Left colon (tissue), 2 donors: Measurements from ENCODE around the gene GALK1. TPM values are rescaled to one million over a fixed set of nuclear protein-coding genes. Genes with fewer than 3 reads are reported as not detected.
A peak's percentile ranks its signal among the peaks of the same experiment; 100 is the strongest.
"Not testable (repeated sequence)": the region's sequence is repeated elsewhere in the genome, so short reads cannot be mapped to it uniquely, and the experiment has no call there.

ENCODE experiments used
- ATAC-seq: fragments of 200-7000 bp; cut with Tn5 transposase; one replicate; pipeline ENCODE4 v1.9.1; 2020; ENCODE audit warnings: mild to moderate bottlenecking, moderate library complexity
- DNase-seq, 2 donors: peaks; one replicate each; pipeline ENCODE4 v3.0.0-alpha.2; 2020
- intact Hi-C, 2 donors: fragments of 100-400 bp; cut with DNase I in 1 of 2; cut with micrococcal nuclease in 1 of 2; formaldehyde crosslinking; loops; one replicate each; pipeline versions ENCODE4 v1.11.2 to v1.14.0; 2022; cut with DNase I, micrococcal nuclease
- total RNA-seq, 2 donors: library from RNA; stranded (reverse); fragmentation: NEBNext Ultra II Directional; extraction: Animal tissue kit (Norgen Biotek cat#: 25700); gene quantifications; one replicate each; pipeline ENCODE4 v1.2.1, GENCODE V29; 2021
- donor health status: DM: no; HTN: no; CAD: no.
- donor health status: DM: yes; HTN: yes; CAD: no.

The GALK1 gene
- total RNA-seq, 2 donors from 2014 or later = 14.1 to 16.9 TPM

DNA sequence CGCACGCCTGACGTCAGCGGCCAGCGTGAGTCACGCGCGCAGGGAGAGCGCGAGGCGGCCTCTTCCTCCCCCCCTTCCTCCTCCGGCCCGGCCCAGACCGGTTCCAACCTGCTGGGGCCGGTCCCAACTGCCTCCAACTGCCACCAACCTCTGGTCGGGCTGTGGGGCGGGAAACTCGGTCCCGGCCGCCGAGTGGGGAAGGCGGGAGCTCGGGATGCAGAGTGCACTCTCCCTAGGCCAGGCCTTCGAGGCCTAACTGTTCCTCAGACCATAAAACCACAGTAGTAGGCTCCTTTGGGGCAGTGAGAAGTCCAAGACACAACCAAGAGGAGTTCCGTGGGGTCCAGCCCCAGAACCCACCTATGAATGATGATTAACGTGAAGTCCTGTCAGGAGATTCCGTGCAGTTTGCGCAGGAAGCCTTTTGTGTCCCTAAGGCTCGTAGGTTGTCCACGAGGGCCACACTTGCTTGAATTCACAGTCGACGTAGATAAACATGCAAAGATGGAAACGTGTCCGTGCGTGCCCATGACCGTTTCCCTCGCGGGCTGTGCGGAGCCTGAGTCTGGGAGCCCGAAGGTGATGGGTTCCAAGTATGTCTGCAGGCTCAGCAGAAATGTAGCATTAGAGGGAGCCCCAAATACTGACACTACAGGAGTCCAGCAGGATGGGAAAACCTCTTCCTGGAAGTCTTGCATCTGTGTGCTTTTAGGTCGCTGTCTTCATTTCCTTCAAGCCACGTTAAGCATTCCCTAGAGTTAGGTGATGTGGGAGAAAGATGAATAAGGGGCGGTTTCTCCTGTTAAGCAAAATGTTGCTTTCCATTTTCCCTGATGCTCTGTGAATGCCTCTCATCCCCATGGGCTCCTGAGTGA is 20.3 kb upstream of the GALK1 start:
- intact Hi-C loops = no loop called here
- DNase-seq (peak; percentile 88 to 92), ATAC-seq (peak; percentile 83)

- intact Hi-C loops = no loop called here
- peak; percentile 83 for ATAC-seq
Observed at GRCh38 chr17:75784473-75785015, 19.6 kb upstream of the GALK1 start, which contains the start of gene UNK. TSS of gene UNK (plus strand) at chr17:75784806. CDS start at chr17:75784881, 75 bp downstream.

GRCh38 chr17:75783803-75784472 is 18.9 kb upstream of the GALK1 start:
- DNase-seq (peak; percentile 57 to 61), ATAC-seq (peak; percentile 1)
- intact Hi-C loops = no loop called here

More at GRCh38 chr17:75784473-75785015, 19.6 kb upstream of the GALK1 start, which contains the start of gene UNK:
- peak; percentile 94 to 99 for DNase-seq

GRCh38 chr17:75783069-75783783 is 18.2 kb upstream of the GALK1 start:
- ATAC-seq = no peak
- DNase-seq = no peak
- intact Hi-C loops = no loop called here

DNA sequence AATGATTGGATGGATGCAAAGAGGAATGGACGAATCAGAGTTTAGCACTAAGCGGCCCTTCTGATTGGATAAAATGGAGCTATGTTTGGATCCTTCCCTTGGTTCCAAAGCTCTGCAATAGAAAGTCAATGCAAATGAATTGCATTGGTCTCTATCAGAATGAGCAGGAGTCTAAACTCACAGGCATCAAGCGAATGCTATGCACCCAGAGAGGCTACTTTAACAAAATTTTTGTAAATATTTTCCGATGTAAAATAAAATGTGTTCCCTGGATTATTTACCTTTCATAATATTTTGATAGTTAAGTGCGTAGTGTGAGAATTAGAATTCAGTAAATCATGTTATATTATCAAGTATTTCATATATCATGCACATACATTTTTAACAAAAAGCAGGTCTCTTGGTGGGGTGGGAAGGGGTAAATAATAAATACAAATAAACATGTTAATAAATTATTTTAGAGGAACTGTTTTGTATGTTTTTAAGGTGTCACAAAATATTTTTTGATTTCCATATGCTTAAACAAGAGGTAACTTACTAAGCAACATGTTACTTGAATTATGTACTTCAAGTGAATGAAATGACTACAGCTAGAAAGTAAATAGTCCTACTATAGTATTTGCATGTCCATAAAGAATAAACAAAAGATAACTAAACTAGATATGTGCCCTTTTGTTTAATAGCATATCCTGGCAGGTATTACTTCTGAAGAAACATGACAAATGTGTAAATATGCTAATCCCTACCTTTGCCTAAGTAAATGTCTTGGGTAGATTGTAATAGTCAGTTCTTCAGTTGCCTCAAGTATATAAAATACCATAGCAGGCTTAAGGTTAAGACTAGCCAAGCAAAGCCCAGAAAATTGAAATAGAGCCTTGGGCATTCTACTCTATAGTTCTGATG is 15.2 kb upstream of the GALK1 start:
- intact Hi-C loops = no loop called here
- no peak for ATAC-seq
- DNase-seq = no peak

GRCh38 chr17:75779250-75779986 is 14.4 kb upstream of the GALK1 start:
- intact Hi-C loops = no loop called here
- peak; percentile 94 to 99 for DNase-seq
- peak; percentile 67 for ATAC-seq

GRCh38 chr17:75778861-75779249 is 13.9 kb upstream of the GALK1 start:
- intact Hi-C loops = no loop called here
- DNase-seq = peak in 1 of 2 donors; percentile 80
- ATAC-seq = peak; percentile 39

GRCh38 chr17:75778066-75778860 is 13.3 kb upstream of the GALK1 start:
- intact Hi-C loops, DNase-seq: not testable (repeated sequence)
- ATAC-seq = peak; percentile 0

DNA sequence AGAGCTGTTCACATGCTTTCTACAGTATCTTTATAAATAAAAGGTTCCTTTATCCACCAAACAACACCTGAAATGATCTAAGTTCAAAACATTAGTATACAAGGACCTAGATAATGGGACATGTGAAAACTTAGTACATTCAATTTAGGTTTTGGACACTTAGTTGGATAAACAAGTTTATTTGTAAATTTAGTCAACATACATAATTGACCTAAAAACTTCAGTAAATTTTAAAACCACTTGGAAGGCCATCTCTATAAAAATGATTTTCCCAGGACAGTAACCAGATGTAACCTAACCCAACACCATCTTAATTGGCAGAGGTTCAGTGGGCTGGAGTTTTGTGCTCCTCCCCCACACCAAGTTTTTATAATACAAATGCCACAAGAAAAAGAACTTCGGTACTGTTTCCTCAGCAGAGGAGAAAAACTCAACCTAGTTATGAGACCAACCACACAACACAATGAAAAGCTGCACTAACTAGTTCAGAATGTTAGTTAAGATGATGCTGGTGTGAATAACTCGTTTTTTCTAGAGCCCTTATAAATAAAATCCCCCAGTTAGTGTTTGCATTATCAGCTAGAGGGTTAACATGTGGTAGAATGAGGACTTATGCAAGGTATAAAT is 12.4 kb upstream of the GALK1 start:
- ATAC-seq (no peak), DNase-seq (no peak)
- intact Hi-C loops = no loop called here

DNA sequence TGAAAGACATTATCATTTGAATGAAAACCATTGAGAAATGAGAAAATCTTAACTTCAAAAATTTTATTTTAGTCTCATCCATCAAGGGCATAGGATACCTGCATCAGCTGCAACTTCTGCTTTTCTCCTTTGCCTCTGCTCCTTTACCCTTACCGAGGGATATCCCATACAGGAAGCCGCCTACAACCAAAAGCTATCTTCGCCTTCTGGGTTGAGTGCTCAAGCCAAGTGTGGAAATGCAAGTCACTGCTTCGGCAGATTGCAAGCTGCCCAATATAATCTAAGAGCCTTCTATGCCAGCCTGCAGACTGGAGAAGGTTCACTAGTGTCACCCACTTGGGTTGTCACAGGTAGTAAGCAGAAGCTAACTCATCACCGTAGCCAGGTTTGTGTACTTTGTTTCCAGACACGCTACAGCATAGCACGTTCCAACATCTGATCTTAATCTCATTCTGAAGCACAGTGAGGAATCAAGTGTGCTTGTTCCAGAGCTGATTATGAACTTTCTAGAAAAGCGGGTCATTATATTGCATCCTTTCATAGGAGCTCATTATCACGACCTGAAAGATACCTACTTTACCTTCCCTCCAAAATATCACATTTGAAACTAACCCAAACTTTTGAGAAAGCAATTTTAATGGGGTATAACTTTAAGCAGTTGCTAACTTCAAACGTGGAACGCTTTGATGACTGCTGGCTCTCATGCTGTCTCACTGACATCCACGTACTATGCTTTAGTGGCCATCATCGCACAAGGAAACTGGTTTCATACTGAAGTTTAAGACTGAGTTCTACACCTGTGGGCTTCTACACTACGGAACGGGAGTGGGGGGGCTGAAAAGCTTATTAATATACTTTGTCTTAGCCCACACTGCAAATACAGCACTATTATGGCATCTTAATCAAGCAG is 11.6 kb upstream of the GALK1 start:
- intact Hi-C loops = no loop called here
- DNase-seq (peak in 1 of 2 donors; percentile 20), ATAC-seq (no peak)

DNA sequence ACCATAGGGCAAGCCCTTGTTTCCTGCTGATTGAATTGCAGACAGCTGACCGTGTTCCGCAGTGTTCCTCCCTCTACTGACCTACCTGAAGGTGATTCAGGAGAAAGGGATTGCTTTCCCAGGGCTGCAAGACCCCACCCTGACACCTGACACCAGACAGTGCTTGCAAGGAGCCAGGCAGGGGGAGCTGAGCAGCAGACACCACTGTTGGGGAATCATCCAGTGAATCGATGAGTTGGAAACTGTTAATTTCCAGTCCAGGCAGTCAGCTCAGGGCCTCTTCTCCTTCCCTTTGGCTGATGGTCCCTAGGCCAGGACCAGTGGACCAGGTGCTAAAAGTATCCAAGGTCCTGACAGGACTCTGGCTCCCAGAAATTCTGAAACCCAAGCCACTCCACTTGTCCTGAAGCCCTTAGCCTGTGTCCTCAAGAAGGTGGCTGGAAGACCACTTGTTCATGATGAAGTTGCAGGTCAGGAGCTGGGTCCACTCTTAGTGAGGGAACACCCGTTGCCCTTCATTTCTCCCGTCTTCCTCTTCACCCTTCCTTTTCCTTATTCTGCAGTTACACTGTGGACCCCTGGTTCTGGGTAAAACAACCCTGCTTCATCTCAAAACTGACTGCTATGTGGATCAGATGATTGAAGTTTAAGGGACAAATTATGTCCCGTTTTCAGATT is 10.1 kb upstream of the GALK1 start:
- DNase-seq (peak in 1 of 2 donors; percentile 18), ATAC-seq (no peak)

GRCh38 chr17:75774471-75774990 is 9.5 kb upstream of the GALK1 start:
- peak in 1 of 2 donors; percentile 17 for DNase-seq
- no peak for ATAC-seq
- intact Hi-C loops = no loop called here

More for the DNA sequence above, 10.1 kb upstream of the GALK1 start:
- intact Hi-C loops = no loop called here

GRCh38 chr17:75773808-75774470 is 8.9 kb upstream of the GALK1 start:
- DNase-seq (peak in 1 of 2 donors; percentile 20), ATAC-seq (no peak)
- intact Hi-C loops = no loop called here
